ENCODE results near the gene WNT7A. TPM values are rescaled to one million over a fixed set of nuclear protein-coding genes. Genes with fewer than 3 reads are reported as not detected.
A peak's percentile ranks its signal among the peaks of the same experiment; 100 is the strongest.

The WNT7A gene
- total RNA-seq, 1 donor from 2014 or later = 0.16 TPM

- ATAC-seq = peak; percentile 81
Measured at GRCh38 chr3:13884851-13885703, 5.2 kb upstream of the WNT7A start.

GRCh38 chr3:13883681-13884080 is 3.8 kb upstream of the WNT7A start:
- ATAC-seq = no peak

- no peak for ATAC-seq
Measured at GRCh38 chr3:13882876-13883275, 3.0 kb upstream of the WNT7A start.

- no peak for ATAC-seq
Measured at GRCh38 chr3:13881536-13882410, 1.9 kb upstream of the WNT7A start.

- ATAC-seq = peak; percentile 19
Measured at GRCh38 chr3:13880811-13881156, 913 bp upstream of the WNT7A start.

GRCh38 chr3:13879102-13879945 is 547 bp downstream of the WNT7A start:
- ATAC-seq = peak; percentile 19

GRCh38 chr3:13878281-13879101 is 1.4 kb downstream of the WNT7A start:
- no peak for ATAC-seq

- ATAC-seq = no peak
Measured at GRCh38 chr3:13877911-13878280, 2.0 kb downstream of the WNT7A start.

- no peak for ATAC-seq
Measured at GRCh38 chr3:13876451-13877100, 3.3 kb downstream of the WNT7A start.

GRCh38 chr3:13874891-13875290 is 5.0 kb downstream of the WNT7A start:
- ATAC-seq = no peak

- no peak for ATAC-seq
Measured at GRCh38 chr3:13873818-13874217, 6.1 kb downstream of the WNT7A start.

GRCh38 chr3:13872451-13872850 is 7.4 kb downstream of the WNT7A start:
- ATAC-seq = no peak

- ATAC-seq = no peak
Measured at GRCh38 chr3:13871791-13872190, 8.1 kb downstream of the WNT7A start.

- no peak for ATAC-seq
Measured at GRCh38 chr3:13870902-13871301, 9.0 kb downstream of the WNT7A start.

GRCh38 chr3:13869761-13870343 is 10.0 kb downstream of the WNT7A start:
- ATAC-seq = no peak

GRCh38 chr3:13868844-13869724 is 10.8 kb downstream of the WNT7A start:
- no peak for ATAC-seq

GRCh38 chr3:13867732-13868131 is 12.1 kb downstream of the WNT7A start:
- ATAC-seq = no peak

- no peak for ATAC-seq
Measured at GRCh38 chr3:13866041-13866965, 13.6 kb downstream of the WNT7A start.

- no peak for ATAC-seq
Measured at GRCh38 chr3:13865581-13865980, 14.3 kb downstream of the WNT7A start.
